ENCODE measurements around the gene ALDH1A3.

ALDH1A3 gene

GRCh38 chr15:100878648-100879047, 983 bp upstream of the ALDH1A3 start:
- Histone ChIP-seq H3K36me3 (ENCODE audit: control insufficient read depth, insufficient read depth, low read length) (no peaks in the 10 kb centered on the region), H3K9ac (ENCODE audit: low read length) (no peak overlapping the region), H3K9me3 (ENCODE audit: control insufficient read depth, low read length) (no peaks in the 10 kb centered on the region), H3K4me1 (ENCODE audit: control insufficient read depth, insufficient read depth, low read length) (no peaks in the 10 kb centered on the region), H3K27me3 (ENCODE audit: control insufficient read depth, insufficient read depth, low read length) (peaks cover 53% of the 10 kb centered on the region), H3K4me3 (ENCODE audit: low read length) (no peak overlapping the region)

- peaks cover 57% of the 10 kb centered on the region for H3K27me3 ChIP-seq (ENCODE audit: control insufficient read depth, insufficient read depth, low read length)
- H3K9me3 ChIP-seq (ENCODE audit: control insufficient read depth, low read length), result no peaks in the 10 kb centered on the region
- H3K4me1 ChIP-seq (ENCODE audit: control insufficient read depth, insufficient read depth, low read length), result no peaks in the 10 kb centered on the region
- H3K9ac ChIP-seq (ENCODE audit: low read length), result no peak overlapping the region
- no peaks in the 10 kb centered on the region for H3K36me3 ChIP-seq (ENCODE audit: control insufficient read depth, insufficient read depth, low read length)
- no peak overlapping the region for H3K4me3 ChIP-seq (ENCODE audit: low read length)
Measured at GRCh38 chr15:100879061-100879463, 569 bp upstream of the ALDH1A3 start.

GRCh38 chr15:100880139-100880896, 687 bp downstream of the ALDH1A3 start:
- H3K36me3 ChIP-seq (ENCODE audit: control insufficient read depth, insufficient read depth, low read length), result no peaks in the 10 kb centered on the region
- H3K4me3 ChIP-seq (ENCODE audit: low read length), result no peak overlapping the region
- H3K27me3 ChIP-seq (ENCODE audit: control insufficient read depth, insufficient read depth, low read length), result peaks cover 57% of the 10 kb centered on the region
- no peaks in the 10 kb centered on the region for H3K9me3 ChIP-seq (ENCODE audit: control insufficient read depth, low read length)
- H3K4me1 ChIP-seq (ENCODE audit: control insufficient read depth, insufficient read depth, low read length), result no peaks in the 10 kb centered on the region
- H3K9ac ChIP-seq (ENCODE audit: low read length), result no peak overlapping the region

GRCh38 chr15:100880897-100881242, 1.2 kb downstream of the ALDH1A3 start:
- Histone ChIP-seq H3K4me1 (ENCODE audit: control insufficient read depth, insufficient read depth, low read length) (no peaks in the 10 kb centered on the region), H3K4me3 (ENCODE audit: low read length) (no peak overlapping the region), H3K27me3 (ENCODE audit: control insufficient read depth, insufficient read depth, low read length) (peaks cover 57% of the 10 kb centered on the region), H3K9me3 (ENCODE audit: control insufficient read depth, low read length) (no peaks in the 10 kb centered on the region), H3K9ac (ENCODE audit: low read length) (no peak overlapping the region), H3K36me3 (ENCODE audit: control insufficient read depth, insufficient read depth, low read length) (no peaks in the 10 kb centered on the region)

- Histone ChIP-seq H3K4me1 (ENCODE audit: control insufficient read depth, insufficient read depth, low read length) (no peaks in the 10 kb centered on the region), H3K27me3 (ENCODE audit: control insufficient read depth, insufficient read depth, low read length) (peaks cover 57% of the 10 kb centered on the region), H3K36me3 (ENCODE audit: control insufficient read depth, insufficient read depth, low read length) (no peaks in the 10 kb centered on the region), H3K4me3 (ENCODE audit: low read length) (no peak overlapping the region), H3K9me3 (ENCODE audit: control insufficient read depth, low read length) (no peaks in the 10 kb centered on the region), H3K9ac (ENCODE audit: low read length) (no peak overlapping the region)
Measured at GRCh38 chr15:100881573-100882336, 2.1 kb downstream of the ALDH1A3 start.

- Histone ChIP-seq H3K4me1 (ENCODE audit: control insufficient read depth, insufficient read depth, low read length) (no peaks in the 10 kb centered on the region), H3K36me3 (ENCODE audit: control insufficient read depth, insufficient read depth, low read length) (no peaks in the 10 kb centered on the region), H3K9ac (ENCODE audit: low read length) (no peak overlapping the region), H3K4me3 (ENCODE audit: low read length) (no peak overlapping the region), H3K9me3 (ENCODE audit: control insufficient read depth, low read length) (no peaks in the 10 kb centered on the region), H3K27me3 (ENCODE audit: control insufficient read depth, insufficient read depth, low read length) (peaks cover 33% of the 10 kb centered on the region)
Measured at GRCh38 chr15:100885116-100885515, 5.5 kb downstream of the ALDH1A3 start.

GRCh38 chr15:100885811-100886210, 6.2 kb downstream of the ALDH1A3 start:
- Histone ChIP-seq H3K36me3 (ENCODE audit: control insufficient read depth, insufficient read depth, low read length) (no peaks in the 10 kb centered on the region), H3K4me3 (ENCODE audit: low read length) (no peak overlapping the region), H3K9ac (ENCODE audit: low read length) (no peak overlapping the region), H3K4me1 (ENCODE audit: control insufficient read depth, insufficient read depth, low read length) (no peaks in the 10 kb centered on the region), H3K9me3 (ENCODE audit: control insufficient read depth, low read length) (no peaks in the 10 kb centered on the region), H3K27me3 (ENCODE audit: control insufficient read depth, insufficient read depth, low read length) (peaks cover 26% of the 10 kb centered on the region)

- no peaks in the 10 kb centered on the region for H3K9me3 ChIP-seq (ENCODE audit: control insufficient read depth, low read length)
- H3K4me1 ChIP-seq (ENCODE audit: control insufficient read depth, insufficient read depth, low read length), result no peaks in the 10 kb centered on the region
- H3K9ac ChIP-seq (ENCODE audit: low read length), result no peak overlapping the region
- H3K4me3 ChIP-seq (ENCODE audit: low read length), result no peak overlapping the region
- H3K36me3 ChIP-seq (ENCODE audit: control insufficient read depth, insufficient read depth, low read length), result no peaks in the 10 kb centered on the region
- peaks cover 18% of the 10 kb centered on the region for H3K27me3 ChIP-seq (ENCODE audit: control insufficient read depth, insufficient read depth, low read length)
Measured at GRCh38 chr15:100887211-100887913, 7.7 kb downstream of the ALDH1A3 start.

GRCh38 chr15:100889385-100890050, 9.9 kb downstream of the ALDH1A3 start:
- Histone ChIP-seq H3K4me3 (ENCODE audit: low read length) (no peak overlapping the region), H3K9ac (ENCODE audit: low read length) (no peak overlapping the region), H3K4me1 (ENCODE audit: control insufficient read depth, insufficient read depth, low read length) (no peaks in the 10 kb centered on the region), H3K36me3 (ENCODE audit: control insufficient read depth, insufficient read depth, low read length) (no peaks in the 10 kb centered on the region), H3K27me3 (ENCODE audit: control insufficient read depth, insufficient read depth, low read length) (peaks cover 11% of the 10 kb centered on the region), H3K9me3 (ENCODE audit: control insufficient read depth, low read length) (no peaks in the 10 kb centered on the region)

GRCh38 chr15:100890051-100890720, 10.6 kb downstream of the ALDH1A3 start:
- Histone ChIP-seq H3K4me3 (ENCODE audit: low read length) (no peak overlapping the region), H3K27me3 (ENCODE audit: control insufficient read depth, insufficient read depth, low read length) (peaks cover 11% of the 10 kb centered on the region), H3K4me1 (ENCODE audit: control insufficient read depth, insufficient read depth, low read length) (no peaks in the 10 kb centered on the region), H3K9ac (ENCODE audit: low read length) (no peak overlapping the region), H3K36me3 (ENCODE audit: control insufficient read depth, insufficient read depth, low read length) (no peaks in the 10 kb centered on the region), H3K9me3 (ENCODE audit: control insufficient read depth, low read length) (no peaks in the 10 kb centered on the region)

- H3K36me3 ChIP-seq (ENCODE audit: control insufficient read depth, insufficient read depth, low read length), result no peaks in the 10 kb centered on the region
- no peaks in the 10 kb centered on the region for H3K4me1 ChIP-seq (ENCODE audit: control insufficient read depth, insufficient read depth, low read length)
- H3K9me3 ChIP-seq (ENCODE audit: control insufficient read depth, low read length), result no peaks in the 10 kb centered on the region
- peaks cover 11% of the 10 kb centered on the region for H3K27me3 ChIP-seq (ENCODE audit: control insufficient read depth, insufficient read depth, low read length)
- no peak overlapping the region for H3K4me3 ChIP-seq (ENCODE audit: low read length)
- no peak overlapping the region for H3K9ac ChIP-seq (ENCODE audit: low read length)
Measured at GRCh38 chr15:100890850-100891249, 11.2 kb downstream of the ALDH1A3 start.

All from mucosa of stomach (tissue), 1 donor.